Neural cell (in vitro differentiated cells): ENCODE measurements around the gene ZNF385C. TPM values are rescaled to one million over a fixed set of nuclear protein-coding genes. Genes with fewer than 3 reads are reported as not detected.

Experiments used
- H2AFZ ChIP-seq: fragments of 200-600, 300-800 bp; sonication (generic), shearing (Covaris generic); 2 replicates; pipeline ENCODE4 v1.6.0; 2014; ENCODE audit warnings: low read depth, mild to moderate bottlenecking, antibody characterized with exemption, low read length, moderate library complexity
- H3F3A ChIP-seq: fragments of 200-600 bp; shearing (Covaris generic); 2 replicates; pipeline ENCODE4 v1.6.1; 2016; ENCODE audit warnings: mild to moderate bottlenecking, moderate library complexity, mixed read lengths, antibody characterized with exemption, low read length; ENCODE audit not compliant: insufficient read depth, poor library complexity, severe bottlenecking
- H3K27ac ChIP-seq: fragments of 200-600, 300-800 bp; sonication (generic), shearing (Covaris generic); 2 replicates; pipeline ENCODE4 v1.5.1; 2014; ENCODE audit warnings: mild to moderate bottlenecking, low read length, moderate library complexity
- H3K27me3 ChIP-seq: fragments of 300-800, 200-600 bp; sonication (generic), shearing (Covaris generic); 2 replicates; pipeline ENCODE4 v1.6.0; 2014; ENCODE audit warnings: mild to moderate bottlenecking, low read depth, low read length, moderate library complexity; ENCODE audit not compliant: insufficient read depth
- H3K36me3 ChIP-seq: fragments of 300-800, 200-600 bp; sonication (generic), shearing (Covaris generic); 2 replicates; pipeline ENCODE4 v1.5.1; 2014; ENCODE audit warnings: mild to moderate bottlenecking, antibody characterized with exemption, low read length, moderate library complexity; ENCODE audit not compliant: insufficient read depth
- H3K4me2 ChIP-seq: fragments of 300-800, 200-600 bp; sonication (generic), shearing (Covaris generic); 2 replicates; pipeline ENCODE4 v1.6.0; 2014; ENCODE audit warnings: mild to moderate bottlenecking, low read length
- H3K4me3 ChIP-seq: fragments of 300-800, 200-600 bp; sonication (generic), shearing (Covaris generic); 2 replicates; pipeline ENCODE4 v1.5.1; 2014; ENCODE audit warnings: mild to moderate bottlenecking, low read length, moderate library complexity
- H3K79me2 ChIP-seq: fragments of 200-600 bp; shearing (Covaris generic); replicated peaks from 2 replicates; pipeline ENCODE4 v1.6.0; 2014; ENCODE audit warnings: mild to moderate bottlenecking, low read length, moderate library complexity; ENCODE audit not compliant: insufficient read depth
- H3K9ac ChIP-seq: fragments of 300-800, 200-600 bp; sonication (generic), shearing (Covaris generic); 2 replicates; pipeline ENCODE4 v1.6.1; 2016; ENCODE audit warnings: mild to moderate bottlenecking, low read length, mixed read lengths
- H3K9me2 ChIP-seq: fragments of 200-600 bp; shearing (Covaris generic); 2 replicates; pipeline ENCODE4 v1.6.1; 2016; ENCODE audit warnings: mild to moderate bottlenecking, low read length, mixed read lengths; ENCODE audit not compliant: insufficient read depth
- H3K9me3 ChIP-seq: fragments of 200-600, 300-800 bp; sonication (generic), shearing (Covaris generic); 2 replicates; pipeline ENCODE4 v1.6.1; 2016; ENCODE audit warnings: mild to moderate bottlenecking, mixed run types, low read length, moderate library complexity, mixed read lengths
- H4K20me1 ChIP-seq: fragments of 200-600 bp; shearing (Covaris generic); 2 replicates; pipeline ENCODE4 v1.6.1; 2016; ENCODE audit warnings: mild to moderate bottlenecking, mixed run types; ENCODE audit not compliant: insufficient read depth
- EP300 ChIP-seq: fragments of 450-650 bp; conservative IDR thresholded peaks from 2 replicates; pipeline ENCODE4 v1.6.1; 2014; ENCODE audit warnings: antibody characterized with exemption, mild to moderate bottlenecking, moderate library complexity; ENCODE audit not compliant: poor library complexity, severe bottlenecking
- EZH2 ChIP-seq: fragments of 200-600, 300-800 bp; shearing (Covaris generic), sonication (generic); IDR thresholded peaks from 2 replicates; pipeline ENCODE4 v1.6.1; 2014; ENCODE audit warnings: antibody characterized with exemption, low read length, borderline replicate concordance, mild to moderate bottlenecking; ENCODE audit not compliant: insufficient read depth, poor library complexity, severe bottlenecking
- MXI1 ChIP-seq: fragments of 450-650 bp; conservative IDR thresholded peaks from 2 replicates; pipeline ENCODE4 v1.6.1; 2014; ENCODE audit warnings: antibody characterized with exemption, mild to moderate bottlenecking; ENCODE audit not compliant: poor library complexity, severe bottlenecking
- POLR2AphosphoS5 ChIP-seq: IDR thresholded peaks from 2 replicates; pipeline ENCODE4 v1.6.1; 2012
- RAD21 ChIP-seq: fragments of 450-650 bp; conservative IDR thresholded peaks from 2 replicates; pipeline ENCODE4 v1.6.1; 2014; ENCODE audit warnings: antibody characterized with exemption, mild to moderate bottlenecking, moderate library complexity
- SMC3 ChIP-seq: fragments of 450-650 bp; conservative IDR thresholded peaks from 2 replicates; pipeline ENCODE4 v1.6.1; 2014; ENCODE audit warnings: antibody characterized with exemption, mild to moderate bottlenecking, moderate library complexity; ENCODE audit not compliant: poor library complexity
- TAF1 ChIP-seq: IDR thresholded peaks from 2 replicates; pipeline ENCODE4 v1.6.1; 2012; ENCODE audit warnings: low read depth
- polyA plus RNA-seq: library from polyadenylated mRNA; depleted of rRNA; stranded (reverse); fragments of >200 nt; gene quantifications from 2 replicates; pipeline ENCODE4 v1.2.3, GENCODE V29; 2014
- TF ChIP-seq, protein P1 (sequence below): IDR thresholded peaks from 2 replicates; pipeline ENCODE4 v1.6.1; 2012; ENCODE audit warnings: borderline replicate concordance
- TF ChIP-seq, protein P2 (sequence below): fragments of 450-650 bp; IDR thresholded peaks from 2 replicates; pipeline ENCODE4 v1.5.1; 2014; ENCODE audit warnings: antibody characterized with exemption, mild to moderate bottlenecking, moderate library complexity; ENCODE audit not compliant: poor library complexity, severe bottlenecking

ZNF385C gene
- polyA plus RNA-seq, 1 donor from 2014 or later, result 0.69 TPM

DNA sequence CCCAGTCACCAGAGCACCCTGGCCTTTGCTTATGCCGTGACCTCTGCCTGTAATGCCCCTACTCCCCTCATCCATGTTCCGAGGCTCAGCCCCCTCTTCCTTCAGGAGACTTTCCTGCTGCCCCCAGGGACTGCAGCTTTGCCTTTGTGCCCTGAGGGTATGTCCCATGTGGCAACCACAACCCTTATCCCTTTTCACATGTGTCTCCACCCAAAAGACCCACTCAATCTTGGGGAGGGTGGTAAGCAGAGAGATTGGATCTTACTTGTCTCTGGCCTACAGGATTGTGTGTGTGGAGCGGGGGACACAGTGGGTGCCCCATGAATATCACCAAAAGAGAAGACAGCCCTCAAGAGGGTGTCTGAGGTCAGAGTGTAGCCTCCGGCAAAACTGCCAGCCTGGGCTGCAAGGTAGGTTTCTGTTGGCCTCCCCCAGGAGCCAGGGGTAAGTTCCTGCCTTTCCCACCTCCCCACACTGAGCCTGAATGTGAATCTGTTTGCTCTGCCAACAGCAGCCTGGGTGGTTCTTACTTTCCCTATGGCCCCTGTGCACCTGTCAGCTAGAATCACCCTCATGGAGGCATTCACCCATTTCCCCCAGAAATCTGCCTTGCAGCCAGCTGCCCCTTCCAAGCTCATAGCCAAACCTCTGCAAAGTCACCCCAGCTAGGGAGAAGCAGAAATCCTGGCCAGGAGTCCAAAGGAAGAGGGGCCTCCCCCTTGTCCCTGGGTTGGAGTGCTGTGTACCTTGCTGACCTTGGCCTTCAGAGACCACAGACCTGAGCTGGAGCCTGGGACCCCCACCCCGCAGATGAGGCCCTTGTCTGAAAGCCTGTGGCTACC, 36.4 kb downstream of the ZNF385C start:
- Histone ChIP-seq H2AFZ (no peak overlapping the region), H3K27ac (no peak overlapping the region), H3K9me3 (no peaks in the 10 kb centered on the region), H3K9me2 (no peaks in the 10 kb centered on the region), H3K79me2 (no peaks in the 10 kb centered on the region), H4K20me1 (no peaks in the 10 kb centered on the region), H3K4me3 (no peak overlapping the region), H3K36me3 (no peaks in the 10 kb centered on the region), H3K4me2 (no peak overlapping the region), H3K27me3 (no peaks in the 10 kb centered on the region), H3F3A (no peaks in the 10 kb centered on the region), H3K9ac (no peak overlapping the region)
- TF ChIP-seq RAD21, result no peak

DNA sequence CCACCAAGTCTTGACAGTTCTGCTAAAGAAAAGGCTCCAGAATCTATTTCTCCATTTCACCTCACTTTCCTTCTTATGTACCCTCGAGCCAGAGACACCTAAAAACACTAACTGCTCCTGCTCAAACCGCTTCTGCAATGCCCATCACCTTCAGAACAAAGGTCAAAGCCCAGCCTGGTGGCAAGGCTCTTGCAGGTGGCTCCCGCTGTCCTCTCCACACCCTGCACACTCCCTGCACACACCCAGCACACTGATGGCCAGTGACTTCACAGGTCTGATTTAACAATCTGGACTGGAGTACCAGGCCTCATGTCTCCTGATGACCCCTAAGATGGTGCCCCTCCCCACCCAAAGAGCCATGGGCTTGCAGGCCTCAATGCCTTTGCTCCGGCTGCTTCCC, 38.0 kb downstream of the ZNF385C start:
- Histone ChIP-seq H3K4me3 (no peak overlapping the region), H3K9me2 (no peaks in the 10 kb centered on the region), H2AFZ (no peak overlapping the region), H4K20me1 (no peaks in the 10 kb centered on the region), H3K36me3 (no peaks in the 10 kb centered on the region), H3K79me2 (no peaks in the 10 kb centered on the region), H3K27me3 (no peaks in the 10 kb centered on the region), H3K9me3 (no peaks in the 10 kb centered on the region), H3K4me2 (no peak overlapping the region), H3K27ac (no peak overlapping the region), H3F3A (no peaks in the 10 kb centered on the region), H3K9ac (no peak overlapping the region)
- TF ChIP-seq POLR2AphosphoS5, result no peak
- TF ChIP-seq RAD21, result no peak

DNA sequence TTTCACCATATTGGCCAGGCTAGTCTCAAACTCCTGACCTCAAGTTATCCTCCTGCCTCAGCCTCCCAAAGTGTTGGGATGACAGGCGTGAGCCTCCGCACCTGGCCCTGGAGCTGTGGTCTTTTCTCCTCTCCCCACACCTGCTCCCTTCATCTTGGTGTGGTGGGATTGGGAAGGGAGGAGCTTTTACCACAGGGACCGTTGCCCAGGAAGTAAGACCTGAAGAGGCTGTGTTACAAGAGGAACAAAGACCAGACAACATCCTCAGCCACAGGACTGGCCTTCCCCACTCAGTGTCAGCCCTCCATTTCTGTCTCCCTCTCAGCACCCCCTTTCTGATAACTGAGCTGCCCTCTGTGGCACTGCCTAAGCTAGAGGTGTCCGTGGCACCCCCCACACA, 38.5 kb downstream of the ZNF385C start:
- Histone ChIP-seq H3K79me2 (no peaks in the 10 kb centered on the region), H3K27ac (no peak overlapping the region), H3K36me3 (no peaks in the 10 kb centered on the region), H3K9me3 (no peaks in the 10 kb centered on the region), H4K20me1 (no peaks in the 10 kb centered on the region), H3F3A (no peaks in the 10 kb centered on the region), H3K9me2 (no peaks in the 10 kb centered on the region), H3K4me2 (no peak overlapping the region), H2AFZ (no peak overlapping the region), H3K9ac (no peak overlapping the region), H3K27me3 (no peaks in the 10 kb centered on the region), H3K4me3 (no peak overlapping the region)
- no peak for TF ChIP-seq EZH2
- TF ChIP-seq, protein P1, sequence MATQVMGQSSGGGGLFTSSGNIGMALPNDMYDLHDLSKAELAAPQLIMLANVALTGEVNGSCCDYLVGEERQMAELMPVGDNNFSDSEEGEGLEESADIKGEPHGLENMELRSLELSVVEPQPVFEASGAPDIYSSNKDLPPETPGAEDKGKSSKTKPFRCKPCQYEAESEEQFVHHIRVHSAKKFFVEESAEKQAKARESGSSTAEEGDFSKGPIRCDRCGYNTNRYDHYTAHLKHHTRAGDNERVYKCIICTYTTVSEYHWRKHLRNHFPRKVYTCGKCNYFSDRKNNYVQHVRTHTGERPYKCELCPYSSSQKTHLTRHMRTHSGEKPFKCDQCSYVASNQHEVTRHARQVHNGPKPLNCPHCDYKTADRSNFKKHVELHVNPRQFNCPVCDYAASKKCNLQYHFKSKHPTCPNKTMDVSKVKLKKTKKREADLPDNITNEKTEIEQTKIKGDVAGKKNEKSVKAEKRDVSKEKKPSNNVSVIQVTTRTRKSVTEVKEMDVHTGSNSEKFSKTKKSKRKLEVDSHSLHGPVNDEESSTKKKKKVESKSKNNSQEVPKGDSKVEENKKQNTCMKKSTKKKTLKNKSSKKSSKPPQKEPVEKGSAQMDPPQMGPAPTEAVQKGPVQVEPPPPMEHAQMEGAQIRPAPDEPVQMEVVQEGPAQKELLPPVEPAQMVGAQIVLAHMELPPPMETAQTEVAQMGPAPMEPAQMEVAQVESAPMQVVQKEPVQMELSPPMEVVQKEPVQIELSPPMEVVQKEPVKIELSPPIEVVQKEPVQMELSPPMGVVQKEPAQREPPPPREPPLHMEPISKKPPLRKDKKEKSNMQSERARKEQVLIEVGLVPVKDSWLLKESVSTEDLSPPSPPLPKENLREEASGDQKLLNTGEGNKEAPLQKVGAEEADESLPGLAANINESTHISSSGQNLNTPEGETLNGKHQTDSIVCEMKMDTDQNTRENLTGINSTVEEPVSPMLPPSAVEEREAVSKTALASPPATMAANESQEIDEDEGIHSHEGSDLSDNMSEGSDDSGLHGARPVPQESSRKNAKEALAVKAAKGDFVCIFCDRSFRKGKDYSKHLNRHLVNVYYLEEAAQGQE, result no peak
- no peak for TF ChIP-seq EP300
- TF ChIP-seq MXI1, result no peak
- no peak for TF ChIP-seq TAF1
- TF ChIP-seq, protein P2, sequence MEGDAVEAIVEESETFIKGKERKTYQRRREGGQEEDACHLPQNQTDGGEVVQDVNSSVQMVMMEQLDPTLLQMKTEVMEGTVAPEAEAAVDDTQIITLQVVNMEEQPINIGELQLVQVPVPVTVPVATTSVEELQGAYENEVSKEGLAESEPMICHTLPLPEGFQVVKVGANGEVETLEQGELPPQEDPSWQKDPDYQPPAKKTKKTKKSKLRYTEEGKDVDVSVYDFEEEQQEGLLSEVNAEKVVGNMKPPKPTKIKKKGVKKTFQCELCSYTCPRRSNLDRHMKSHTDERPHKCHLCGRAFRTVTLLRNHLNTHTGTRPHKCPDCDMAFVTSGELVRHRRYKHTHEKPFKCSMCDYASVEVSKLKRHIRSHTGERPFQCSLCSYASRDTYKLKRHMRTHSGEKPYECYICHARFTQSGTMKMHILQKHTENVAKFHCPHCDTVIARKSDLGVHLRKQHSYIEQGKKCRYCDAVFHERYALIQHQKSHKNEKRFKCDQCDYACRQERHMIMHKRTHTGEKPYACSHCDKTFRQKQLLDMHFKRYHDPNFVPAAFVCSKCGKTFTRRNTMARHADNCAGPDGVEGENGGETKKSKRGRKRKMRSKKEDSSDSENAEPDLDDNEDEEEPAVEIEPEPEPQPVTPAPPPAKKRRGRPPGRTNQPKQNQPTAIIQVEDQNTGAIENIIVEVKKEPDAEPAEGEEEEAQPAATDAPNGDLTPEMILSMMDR, result no peak
- TF ChIP-seq RAD21, result no peak
- TF ChIP-seq POLR2AphosphoS5, result no peak
- TF ChIP-seq SMC3, result no peak
